ENCODE data around the gene SLC39A12.

GRCh38 chr10:17950726-17951125 lies 992 bp upstream of the SLC39A12 start:
- no peak for TF ChIP-seq CTCF (IDR thresholded peaks at IDR 0.05)
- TF ChIP-seq MAX (CRISPR knock-in tag; IDR thresholded peaks at IDR 0.05): no peak
- TF ChIP-seq PRDM15 (CRISPR knock-in tag; IDR thresholded peaks at IDR 0.05): no peak
